ENCODE results near the gene SMIM3.

DNA sequence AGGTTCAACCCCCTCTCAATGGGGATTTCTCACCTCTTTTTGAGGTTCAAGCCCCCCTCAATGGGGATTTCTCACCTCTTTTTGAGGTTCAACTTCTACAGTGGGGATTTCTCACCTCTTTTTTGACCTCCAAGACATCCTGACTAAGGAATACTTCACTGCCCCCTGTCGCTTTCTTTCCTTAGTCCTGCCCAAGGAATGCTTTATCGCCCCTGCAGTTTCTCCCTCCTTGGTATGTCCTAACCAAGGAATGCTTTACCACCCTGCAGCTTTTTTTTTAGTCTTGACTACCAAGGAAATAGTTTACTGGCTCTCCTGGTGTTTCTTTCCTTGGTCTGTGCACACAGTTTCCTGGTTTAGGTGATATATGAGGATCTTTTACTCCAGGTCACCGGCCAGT lies 58.1 kb downstream of the SMIM3 start:
- TF ChIP-seq, protein P1, sequence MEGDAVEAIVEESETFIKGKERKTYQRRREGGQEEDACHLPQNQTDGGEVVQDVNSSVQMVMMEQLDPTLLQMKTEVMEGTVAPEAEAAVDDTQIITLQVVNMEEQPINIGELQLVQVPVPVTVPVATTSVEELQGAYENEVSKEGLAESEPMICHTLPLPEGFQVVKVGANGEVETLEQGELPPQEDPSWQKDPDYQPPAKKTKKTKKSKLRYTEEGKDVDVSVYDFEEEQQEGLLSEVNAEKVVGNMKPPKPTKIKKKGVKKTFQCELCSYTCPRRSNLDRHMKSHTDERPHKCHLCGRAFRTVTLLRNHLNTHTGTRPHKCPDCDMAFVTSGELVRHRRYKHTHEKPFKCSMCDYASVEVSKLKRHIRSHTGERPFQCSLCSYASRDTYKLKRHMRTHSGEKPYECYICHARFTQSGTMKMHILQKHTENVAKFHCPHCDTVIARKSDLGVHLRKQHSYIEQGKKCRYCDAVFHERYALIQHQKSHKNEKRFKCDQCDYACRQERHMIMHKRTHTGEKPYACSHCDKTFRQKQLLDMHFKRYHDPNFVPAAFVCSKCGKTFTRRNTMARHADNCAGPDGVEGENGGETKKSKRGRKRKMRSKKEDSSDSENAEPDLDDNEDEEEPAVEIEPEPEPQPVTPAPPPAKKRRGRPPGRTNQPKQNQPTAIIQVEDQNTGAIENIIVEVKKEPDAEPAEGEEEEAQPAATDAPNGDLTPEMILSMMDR (IDR thresholded peaks at IDR 0.05): no peak
- no peak for TF ChIP-seq POLR2AphosphoS5 (IDR thresholded peaks at IDR 0.05; ENCODE audit: low read depth, low read length)
- TF ChIP-seq SIN3A (IDR thresholded peaks at IDR 0.05; ENCODE audit: borderline replicate concordance, insufficient read depth, low read depth, low read length): no peak
- no peak for TF ChIP-seq TCF7L2 (IDR thresholded peaks at IDR 0.05; ENCODE audit: low read depth, low read length)
- TF ChIP-seq, protein P2, sequence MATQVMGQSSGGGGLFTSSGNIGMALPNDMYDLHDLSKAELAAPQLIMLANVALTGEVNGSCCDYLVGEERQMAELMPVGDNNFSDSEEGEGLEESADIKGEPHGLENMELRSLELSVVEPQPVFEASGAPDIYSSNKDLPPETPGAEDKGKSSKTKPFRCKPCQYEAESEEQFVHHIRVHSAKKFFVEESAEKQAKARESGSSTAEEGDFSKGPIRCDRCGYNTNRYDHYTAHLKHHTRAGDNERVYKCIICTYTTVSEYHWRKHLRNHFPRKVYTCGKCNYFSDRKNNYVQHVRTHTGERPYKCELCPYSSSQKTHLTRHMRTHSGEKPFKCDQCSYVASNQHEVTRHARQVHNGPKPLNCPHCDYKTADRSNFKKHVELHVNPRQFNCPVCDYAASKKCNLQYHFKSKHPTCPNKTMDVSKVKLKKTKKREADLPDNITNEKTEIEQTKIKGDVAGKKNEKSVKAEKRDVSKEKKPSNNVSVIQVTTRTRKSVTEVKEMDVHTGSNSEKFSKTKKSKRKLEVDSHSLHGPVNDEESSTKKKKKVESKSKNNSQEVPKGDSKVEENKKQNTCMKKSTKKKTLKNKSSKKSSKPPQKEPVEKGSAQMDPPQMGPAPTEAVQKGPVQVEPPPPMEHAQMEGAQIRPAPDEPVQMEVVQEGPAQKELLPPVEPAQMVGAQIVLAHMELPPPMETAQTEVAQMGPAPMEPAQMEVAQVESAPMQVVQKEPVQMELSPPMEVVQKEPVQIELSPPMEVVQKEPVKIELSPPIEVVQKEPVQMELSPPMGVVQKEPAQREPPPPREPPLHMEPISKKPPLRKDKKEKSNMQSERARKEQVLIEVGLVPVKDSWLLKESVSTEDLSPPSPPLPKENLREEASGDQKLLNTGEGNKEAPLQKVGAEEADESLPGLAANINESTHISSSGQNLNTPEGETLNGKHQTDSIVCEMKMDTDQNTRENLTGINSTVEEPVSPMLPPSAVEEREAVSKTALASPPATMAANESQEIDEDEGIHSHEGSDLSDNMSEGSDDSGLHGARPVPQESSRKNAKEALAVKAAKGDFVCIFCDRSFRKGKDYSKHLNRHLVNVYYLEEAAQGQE (IDR thresholded peaks at IDR 0.05; ENCODE audit: insufficient read depth in 1 of 2, low read depth in 2 of 2, low read length in 1 of 2): no peak

Data from Panc1 (cell line).